Muscle of back (tissue), 11 donors: ENCODE data around the gene LCLAT1. TPM values are rescaled to one million over a fixed set of nuclear protein-coding genes. Genes with fewer than 3 reads are reported as not detected.

Experiments
- DNase-seq, 3 donors: peaks; one replicate each; pipeline versions ENCODE4 v3.0.0 to v3.0.0-alpha.2; 2013
- polyA plus RNA-seq, 10 donors: library from polyadenylated mRNA; unstranded; fragments of 120-200 nt; gene quantifications; one replicate each; pipeline ENCODE4 v1.2.1, GENCODE V29; 2013; ENCODE audit not compliant: insufficient read length in 10 of 10

Gene LCLAT1
- polyA plus RNA-seq, 10 donors, result 6.1 to 10.9 (median 7.3) TPM

DNA sequence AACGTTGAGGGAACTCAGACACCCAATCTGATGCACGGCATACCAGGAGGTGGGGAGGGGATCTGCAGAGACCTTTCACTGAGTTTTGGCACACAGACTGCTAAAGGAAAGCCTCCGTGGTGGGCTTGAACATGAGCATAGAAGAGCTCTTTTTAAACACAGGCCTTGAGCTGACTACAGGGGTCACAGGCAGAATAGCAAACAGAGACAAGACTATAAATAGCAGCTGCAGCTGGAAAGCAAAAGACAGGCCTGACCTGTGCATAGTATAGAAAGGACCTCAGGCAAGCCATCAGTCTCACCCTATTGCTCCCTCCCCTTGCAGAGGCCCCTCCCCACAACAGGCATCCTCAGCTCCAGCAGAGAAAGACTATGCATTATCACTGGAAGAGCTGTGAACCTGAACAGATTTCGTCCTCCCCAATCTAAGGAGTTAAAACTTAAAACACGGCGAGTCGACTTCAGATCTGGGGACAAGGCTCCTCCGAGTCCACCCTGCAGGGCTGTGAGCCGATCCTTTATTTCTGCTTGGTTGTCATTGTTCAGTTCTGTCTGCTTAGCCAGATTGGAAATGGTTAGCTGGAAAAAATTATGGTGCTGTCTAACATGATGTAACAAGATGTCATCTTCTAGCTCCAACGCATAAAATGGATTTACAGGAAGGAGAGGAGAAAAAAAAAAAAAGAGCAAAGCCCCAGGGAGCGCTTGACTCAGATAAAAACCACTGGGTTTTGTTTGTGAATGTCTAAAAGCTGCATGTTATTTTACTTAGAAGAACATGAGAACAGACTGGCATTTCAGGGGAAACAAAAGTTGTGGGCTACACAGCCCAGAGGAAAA is 25.2 kb upstream of the LCLAT1 start:
- DNase-seq, result peak in 2 of 3 donors; percentile 69 to 84

DNA sequence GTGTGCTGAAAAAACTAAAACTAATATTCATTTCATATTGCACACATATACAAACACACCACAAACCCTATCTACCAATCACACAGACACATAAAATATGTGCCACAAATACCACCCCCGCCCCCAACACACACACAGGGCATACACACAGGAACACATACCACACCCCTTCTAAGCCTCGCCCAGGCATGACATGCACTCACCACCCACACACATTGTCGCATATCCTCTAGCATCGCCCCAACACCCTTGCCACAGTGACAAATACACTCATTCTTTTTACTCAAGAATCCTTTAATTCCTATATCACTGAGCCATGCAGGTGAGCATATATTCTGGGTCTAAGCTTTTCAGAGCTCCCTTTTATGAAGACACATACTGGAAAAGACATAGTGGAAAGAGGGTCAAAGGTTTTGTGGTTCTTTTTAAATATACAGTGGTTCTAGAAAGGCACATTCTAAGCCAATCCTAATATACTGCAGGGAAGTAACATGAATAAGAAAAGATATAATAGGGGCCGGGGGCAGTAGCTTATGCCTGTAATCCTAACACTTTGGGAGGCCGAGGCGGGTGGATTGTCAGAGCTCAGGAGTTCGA is 24.5 kb upstream of the LCLAT1 start:
- peak in 1 of 3 donors; percentile 45 for DNase-seq

DNA sequence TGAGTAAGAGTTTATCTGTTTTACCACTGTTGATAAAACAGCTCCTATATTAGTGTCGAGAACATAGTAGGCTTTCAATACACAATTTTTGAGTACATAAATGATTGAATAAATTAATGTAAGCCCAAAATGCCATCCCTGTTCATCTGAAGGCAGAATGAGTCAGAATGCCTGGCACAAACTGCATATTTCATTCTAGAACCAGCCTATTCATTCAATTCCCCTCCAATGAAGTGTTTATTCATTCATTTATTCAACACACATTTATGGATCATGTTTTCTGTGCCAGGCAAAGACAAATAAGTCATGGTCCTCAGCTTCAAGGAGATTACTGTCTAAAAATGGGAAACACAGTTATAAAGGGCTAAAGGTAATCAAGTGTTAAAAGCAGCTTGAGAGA is 22.8 kb upstream of the LCLAT1 start:
- DNase-seq, result no peak

DNA sequence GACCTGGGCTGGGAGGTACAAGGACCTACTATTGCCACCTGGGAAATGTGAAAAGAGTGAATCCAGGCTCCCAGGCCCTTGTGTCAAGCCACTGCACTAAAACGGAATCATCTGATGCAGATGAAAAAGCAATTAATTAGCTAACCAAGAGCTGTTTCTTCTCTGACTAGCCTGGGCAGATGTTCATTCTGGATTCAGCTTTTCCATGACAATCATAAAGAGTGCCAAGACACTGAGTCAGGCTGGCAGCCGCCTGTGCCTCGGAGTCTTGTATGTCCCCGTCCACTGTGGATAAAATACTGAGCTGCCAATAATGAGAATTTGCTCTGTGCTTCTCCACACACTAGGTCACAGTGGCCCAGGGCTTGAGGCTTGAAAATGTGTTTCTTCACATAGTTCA is 21.7 kb upstream of the LCLAT1 start:
- peak in 1 of 3 donors; percentile 45 for DNase-seq

DNA sequence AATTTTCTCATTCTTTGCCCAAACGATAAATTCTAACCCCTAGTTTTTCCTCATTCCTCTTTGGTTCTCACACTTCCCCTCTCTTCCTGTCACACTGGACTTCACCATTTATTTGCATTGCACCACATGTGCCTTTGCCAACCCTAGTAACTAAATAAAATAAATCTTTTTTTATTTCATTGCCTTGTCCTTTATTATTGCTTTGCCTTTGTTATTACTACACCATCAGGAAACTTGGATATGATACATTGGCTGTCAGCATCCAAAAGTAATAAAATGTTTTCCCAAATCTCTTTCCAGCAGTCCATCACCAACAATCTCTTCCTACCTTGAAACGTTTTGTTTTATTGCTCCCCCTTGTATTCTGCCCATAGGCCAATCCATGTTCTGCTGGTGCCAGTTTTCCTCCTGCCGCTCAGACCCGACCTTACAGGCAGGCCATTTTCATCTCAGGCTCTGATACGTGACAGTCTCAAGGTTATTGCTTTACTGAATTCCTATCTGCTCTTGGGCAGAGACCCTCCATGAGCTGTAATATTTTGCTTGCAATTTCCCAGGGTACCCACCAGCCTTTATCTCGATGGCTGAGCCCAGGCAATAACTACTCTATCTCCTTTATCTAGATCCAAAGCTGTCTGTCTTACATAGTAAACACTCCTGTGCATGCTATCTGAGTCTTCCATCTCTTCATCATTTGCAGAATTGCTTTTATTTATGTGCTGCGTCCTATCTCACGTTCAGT is 19.3 kb upstream of the LCLAT1 start:
- DNase-seq, result peak in 1 of 3 donors; percentile 37

DNA sequence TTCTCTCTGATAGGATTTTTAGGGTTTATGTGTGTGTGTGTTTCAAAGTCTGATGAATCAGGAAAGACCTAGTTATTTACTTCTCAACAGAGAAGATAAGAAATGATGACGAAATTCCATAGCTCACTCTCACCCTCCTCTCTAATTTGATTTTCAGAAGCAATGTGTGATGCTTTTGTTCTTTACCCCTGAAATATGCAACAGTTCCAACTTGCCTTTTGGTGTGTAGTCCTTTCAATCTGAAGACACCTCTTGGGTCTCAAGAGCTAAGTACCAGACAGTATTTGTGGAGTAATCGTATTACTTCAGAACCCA is 18.7 kb upstream of the LCLAT1 start:
- no peak for DNase-seq

DNA sequence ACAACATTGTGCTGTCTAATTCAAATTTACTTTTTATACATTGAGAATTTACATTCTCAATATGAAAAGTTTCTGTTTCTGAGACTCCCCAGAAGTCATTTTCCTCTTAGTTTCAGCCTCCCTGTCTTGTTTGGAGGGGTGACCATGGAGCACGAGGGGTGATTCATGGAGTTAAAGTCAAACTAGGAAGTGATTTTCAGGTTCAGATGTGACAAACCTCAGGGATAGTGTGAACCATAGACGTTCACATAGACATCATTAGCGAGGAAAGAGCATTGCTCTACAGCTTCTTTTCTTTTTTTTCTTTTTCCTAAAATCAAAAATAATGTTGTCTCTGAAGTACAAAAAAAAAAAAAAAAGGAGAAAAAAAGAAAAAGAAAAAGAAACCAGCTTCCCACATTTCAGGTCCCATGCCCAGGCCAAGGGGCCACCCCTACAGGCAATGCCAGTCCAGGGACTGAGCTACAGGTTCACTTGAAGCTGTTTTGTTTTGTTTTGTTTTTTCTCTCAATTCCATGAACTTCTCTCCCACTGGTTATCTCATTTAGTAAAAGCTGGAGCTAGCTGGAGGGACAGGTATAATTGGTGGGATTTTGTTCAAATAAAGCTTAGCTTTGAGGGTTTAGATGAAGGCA is 18.1 kb upstream of the LCLAT1 start:
- no peak for DNase-seq

DNA sequence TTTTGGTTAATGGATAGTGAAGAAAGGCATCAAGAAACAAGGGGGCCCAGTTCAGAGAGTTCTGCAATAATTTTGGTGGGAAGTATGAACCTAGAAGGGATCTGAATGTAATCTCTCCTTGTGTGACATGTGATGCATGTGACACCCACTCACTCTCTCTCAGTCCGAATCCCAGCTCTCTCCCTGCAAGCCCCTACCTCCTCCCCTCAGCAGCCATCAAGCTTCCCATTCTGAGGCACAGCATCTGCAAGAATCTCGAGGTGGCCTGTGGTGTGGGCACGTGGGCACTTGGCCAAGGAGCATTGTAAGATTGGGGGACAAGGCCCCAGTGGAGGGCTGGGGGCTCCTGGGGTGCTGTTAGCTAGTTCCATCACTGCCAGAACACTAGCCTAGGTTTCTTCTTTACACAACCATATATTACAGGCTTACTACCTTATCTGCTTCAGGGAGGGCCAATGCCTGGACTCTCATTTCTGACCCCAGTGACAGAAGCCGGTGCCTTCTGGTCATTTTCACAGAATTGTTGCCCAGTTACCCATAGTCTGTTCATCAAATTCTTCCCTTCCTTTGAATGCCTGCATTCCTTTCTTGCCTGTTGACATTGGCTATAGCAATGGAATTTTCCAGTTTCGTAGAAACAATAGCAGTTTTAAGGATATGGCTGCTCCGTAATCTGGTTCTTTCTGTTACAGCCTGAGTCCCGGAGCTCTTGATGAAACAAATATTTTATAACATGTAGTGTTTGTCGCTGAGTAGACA is 13.3 kb upstream of the LCLAT1 start:
- DNase-seq, result no peak

DNA sequence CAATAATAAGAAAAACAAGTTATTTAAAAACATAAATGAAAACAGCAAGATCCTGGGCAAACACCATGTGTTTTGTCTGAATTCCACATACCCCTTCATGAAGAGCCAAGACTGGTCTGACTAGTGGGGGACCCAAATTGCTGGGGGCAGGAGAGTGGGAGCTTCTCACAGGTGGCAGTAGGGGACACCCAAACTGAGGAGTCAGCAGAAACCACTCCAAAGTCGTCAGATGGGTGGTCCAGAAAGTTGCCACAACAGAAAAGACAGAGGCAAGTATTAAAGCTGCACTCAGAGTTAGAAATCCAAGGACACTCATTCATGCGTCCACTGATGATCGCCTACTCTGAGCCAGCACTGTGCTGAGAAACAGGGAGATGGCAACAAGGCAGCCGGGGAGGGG is 12.3 kb upstream of the LCLAT1 start:
- DNase-seq, result no peak

DNA sequence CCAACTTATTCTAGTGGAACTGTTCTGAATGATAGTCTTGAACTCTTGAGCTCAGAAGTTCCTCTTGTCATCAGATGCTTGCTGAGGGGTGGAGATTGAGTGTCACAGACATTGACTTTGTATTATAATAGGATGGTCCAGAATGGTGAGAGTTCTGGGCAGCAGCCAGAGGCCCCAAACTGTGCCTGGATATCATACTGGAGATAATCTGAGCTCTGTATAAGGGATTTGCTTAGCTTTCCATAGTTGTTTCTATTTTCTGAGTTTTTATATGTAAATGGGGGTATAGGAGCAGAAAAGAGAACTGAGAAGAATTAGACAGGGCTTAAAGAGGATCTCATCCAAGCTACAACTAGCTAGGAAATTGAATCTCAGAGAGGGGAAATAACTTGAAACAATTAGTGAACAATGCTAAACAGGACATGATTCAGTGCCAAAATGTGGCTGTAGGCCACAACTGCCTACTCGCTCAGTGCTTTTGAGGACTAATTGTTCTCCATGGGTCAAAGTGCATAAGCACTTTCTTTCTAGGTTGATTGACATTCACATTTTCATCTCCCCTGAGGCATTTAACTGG is 10.1 kb upstream of the LCLAT1 start:
- no peak for DNase-seq

DNA sequence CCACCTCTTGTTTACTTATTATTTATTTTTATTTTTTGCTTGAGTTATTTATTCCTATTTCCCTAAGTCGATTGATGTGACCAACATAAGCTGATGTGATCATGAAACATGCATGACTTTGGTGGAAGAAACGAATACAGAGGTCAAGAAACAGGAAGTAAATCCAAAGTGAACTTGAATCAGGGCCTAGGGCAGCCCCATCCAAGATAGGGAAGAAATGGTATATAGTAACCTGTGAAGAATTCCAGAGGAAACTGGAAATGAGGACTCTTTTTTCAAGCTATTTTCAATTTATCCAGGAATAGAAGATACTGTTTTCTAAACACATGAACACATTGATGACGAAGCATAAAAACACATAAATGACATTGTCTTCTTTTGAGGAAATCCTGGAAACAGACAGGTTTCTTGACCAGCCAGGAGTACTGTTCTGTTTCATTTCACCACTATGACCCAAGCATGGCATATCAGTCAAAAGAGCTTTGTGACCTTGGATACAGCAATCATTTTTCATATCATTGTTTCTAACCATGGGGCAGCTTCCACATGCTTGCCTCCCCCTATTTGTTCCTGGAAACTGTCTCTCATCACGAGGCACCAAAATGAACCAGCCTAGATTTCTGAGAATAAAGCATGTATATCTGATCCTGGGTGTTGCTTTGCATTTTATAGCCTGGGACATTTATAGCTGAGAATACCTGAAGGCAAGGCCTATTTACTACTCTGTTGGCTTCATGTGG is 9.1 kb upstream of the LCLAT1 start:
- no peak for DNase-seq

DNA sequence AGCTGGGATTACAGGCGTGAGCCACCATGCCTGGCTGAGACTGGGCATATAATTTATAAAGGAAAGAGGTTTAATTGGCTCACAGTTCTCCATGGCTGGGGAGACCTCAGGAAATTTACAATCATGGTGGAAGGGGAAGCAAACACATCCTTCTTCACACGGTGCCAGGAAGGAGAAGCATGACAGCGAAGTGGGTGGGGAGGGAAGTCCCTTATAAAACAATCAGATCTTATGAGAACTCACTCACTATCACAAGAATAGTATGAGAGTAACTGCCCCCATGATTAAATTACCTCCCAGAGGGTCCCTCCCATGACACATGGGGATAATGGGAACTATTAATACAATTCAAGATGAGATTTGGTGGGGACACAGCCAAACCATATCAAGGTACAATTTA is 7.8 kb upstream of the LCLAT1 start:
- DNase-seq, result no peak

DNA sequence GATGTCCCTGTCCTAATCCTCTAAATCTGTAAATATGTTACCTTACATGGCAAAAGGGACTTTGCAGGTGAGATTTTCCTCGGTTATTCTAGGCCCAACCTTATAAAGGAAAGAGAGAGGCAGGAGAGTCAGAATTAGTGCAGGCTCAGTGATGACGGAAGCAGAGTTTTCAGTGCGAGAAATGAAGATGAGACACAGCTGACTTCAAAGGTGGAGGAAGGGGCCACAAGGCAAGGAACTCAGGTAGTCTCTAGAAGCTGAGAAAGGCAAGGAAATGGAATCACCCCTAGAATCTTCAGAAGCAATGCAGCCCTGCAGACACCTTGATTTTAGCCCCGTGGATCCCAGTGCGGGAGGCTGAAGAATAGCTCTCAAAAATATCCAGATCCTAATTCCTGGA is 7.2 kb upstream of the LCLAT1 start:
- no peak for DNase-seq

DNA sequence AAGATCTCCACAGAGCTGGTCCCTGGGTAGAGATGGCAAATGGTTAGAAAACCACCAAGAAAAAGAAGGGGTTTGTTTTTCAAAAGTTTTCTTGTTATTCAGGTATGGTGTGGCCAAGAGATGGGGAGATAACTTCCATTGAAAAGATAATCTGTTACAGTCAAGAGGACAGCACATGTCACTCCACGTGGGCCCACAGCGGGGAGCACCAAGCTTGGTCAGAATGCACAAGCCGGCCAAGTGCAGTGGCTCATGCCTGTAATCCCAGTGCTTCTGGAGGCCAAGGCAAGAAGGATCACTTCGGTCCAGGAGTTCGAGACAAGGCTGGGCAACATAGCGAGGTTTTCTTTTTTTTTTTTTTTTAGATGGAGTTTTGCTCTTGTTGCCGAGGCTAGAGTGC is 6.0 kb upstream of the LCLAT1 start:
- no peak for DNase-seq

DNA sequence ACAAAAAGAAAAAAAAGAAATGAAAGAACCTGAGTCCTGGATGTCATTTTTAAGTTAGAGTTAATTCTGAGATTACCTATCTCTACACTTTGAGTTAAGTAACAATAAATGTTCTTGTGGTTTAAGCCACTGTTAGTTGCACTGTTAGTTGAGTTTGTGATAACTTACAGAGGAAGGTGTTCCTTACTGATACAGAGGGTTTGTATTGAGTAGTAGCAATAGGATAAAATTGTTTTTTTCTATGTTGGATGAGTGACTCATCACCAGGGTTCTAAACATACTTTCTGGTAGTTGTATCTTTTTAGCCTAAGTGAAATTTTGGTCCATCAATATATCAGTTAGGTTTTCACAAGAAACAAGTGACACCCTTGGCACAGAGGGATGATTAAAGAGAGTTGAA is 4.0 kb upstream of the LCLAT1 start:
- no peak for DNase-seq

DNA sequence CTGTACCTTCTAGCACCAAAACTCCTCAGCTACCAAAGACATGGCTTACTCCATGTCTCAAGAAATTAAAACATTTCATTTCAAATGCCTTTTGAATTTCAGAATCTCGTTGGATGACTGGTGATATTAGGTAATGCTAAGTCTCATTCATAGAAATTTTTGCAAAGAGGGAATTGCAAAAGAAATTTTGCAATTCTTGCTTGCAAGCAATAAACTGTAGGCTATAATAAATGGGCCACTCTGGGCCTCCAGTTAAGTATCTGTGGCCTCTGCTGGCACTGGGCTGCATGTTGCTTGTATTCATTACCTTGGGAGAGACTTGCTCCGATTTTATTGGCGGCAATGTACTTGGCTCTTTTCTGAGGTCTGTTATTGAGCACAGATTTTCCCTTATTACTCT is 2.8 kb upstream of the LCLAT1 start:
- DNase-seq, result peak in 1 of 3 donors; percentile 62

DNA sequence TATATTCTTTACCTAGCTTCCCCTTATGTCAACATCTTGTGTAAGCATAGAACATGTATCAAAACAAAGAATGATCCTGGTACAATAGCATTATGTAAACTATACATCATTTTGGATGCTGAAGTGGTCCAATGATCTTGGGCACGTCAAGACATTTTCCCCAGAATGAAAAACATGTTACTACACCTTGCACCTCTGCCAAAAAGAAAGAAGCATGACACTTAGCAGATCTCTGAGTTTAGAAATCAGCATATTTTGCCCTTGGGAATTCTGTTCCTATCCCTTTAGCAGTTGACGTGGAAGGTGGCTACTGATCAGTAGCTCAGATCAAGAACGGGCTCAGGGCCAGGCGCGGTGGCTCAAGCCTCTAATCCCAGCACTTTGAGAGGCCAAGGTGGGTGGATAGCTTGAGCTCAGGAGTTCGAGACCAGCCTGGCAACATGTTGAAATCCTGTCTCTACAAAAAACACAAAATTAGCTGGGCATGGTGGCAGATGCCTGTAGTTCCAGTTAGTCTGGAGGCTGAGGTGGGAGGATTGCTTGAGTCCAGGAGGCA is 1.7 kb upstream of the LCLAT1 start:
- DNase-seq, result no peak

DNA sequence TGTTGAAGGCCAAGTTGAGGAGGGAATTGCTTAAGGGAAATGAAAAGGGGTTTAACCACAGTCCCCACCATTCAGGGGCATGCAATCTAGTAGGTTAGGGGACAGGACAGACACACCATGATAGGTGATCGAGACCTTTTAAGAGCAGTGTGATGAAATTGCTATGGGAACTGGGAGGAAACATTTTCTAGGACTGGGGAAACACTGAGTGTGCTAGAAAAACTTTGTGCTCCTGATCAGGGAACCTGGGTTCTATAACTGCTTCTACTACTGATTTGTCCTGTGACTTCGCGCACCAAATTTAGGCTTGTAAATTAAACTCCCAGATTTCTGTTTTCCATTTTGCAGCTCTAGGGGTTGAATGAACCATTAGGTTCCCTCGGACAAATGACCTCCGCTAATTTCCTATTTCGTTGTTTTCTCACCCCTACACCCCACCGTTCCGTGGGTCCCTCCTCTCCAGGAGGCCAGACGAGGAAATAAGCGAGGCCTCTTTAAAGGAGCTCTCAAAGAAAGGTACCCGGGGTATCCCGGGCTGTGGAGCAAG is 371 bp upstream of the LCLAT1 start:
- DNase-seq, result no peak

DNA sequence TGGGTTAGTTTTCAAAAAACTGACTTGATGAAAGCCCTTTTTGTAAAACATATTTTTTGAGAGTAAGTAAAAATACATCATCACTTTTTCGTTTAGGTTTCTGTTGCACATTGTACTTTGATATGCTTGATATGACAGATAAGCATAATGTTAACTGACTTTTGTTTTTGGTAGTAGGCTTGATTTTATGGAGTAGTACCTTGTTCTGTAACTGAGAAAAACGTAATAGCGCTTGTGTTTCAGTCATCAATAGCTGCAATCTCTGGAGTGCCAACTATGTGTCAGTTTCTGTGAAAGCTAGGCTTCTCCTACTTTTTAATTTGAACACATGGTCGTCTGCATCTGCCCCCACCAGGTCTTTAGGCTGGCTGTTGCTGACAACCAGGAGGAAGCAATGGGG is 1.3 kb downstream of the LCLAT1 start:
- no peak for DNase-seq

DNA sequence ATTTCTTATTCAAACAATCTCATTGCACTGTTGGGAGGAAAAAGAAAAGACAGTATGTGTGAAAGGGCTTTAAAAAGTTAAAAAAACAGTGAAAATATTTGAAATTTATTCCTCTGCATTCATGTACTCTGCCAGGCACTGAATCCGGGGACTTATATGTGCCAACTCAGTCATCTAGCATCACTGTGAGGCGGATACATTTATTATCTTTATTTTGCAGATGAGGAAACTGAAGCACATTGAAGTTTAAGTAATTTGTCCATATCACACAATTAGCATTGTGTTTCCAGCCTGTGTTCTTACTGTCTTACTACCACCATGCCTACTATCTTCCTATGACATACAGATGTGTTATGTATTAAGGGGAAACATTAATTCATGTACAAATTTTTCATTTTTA is 1.8 kb downstream of the LCLAT1 start:
- no peak for DNase-seq
